K562 (cell line): ENCODE measurements around the gene KRTAP27-1. TPM values are rescaled to one million over a fixed set of nuclear protein-coding genes. Genes with fewer than 3 reads are reported as not detected.
A peak's percentile ranks its signal among the peaks of the same experiment; 100 is the strongest.

ENCODE experiments used
- ATAC-seq: fragments of 200-7000 bp; cut with Tn5 transposase; 3 replicates; pipeline ENCODE4 v1.9.1; 2020; ENCODE audit warnings: moderate library complexity
- BruUV-seq: library from RNA; stranded (reverse); fragments of 400-500 nt; replicated peaks from 2 replicates; lab custom pipeline; 2021; lab: Mats Ljungman, UMichigan
- CTCF ChIA-PET: fragments of 300-600 bp; formaldehyde crosslinking; extraction: SDS; loops from one replicate; lab custom pipeline; 2021; ENCODE audit warnings: low intra/inter-chr PET ratio; lab: Yijun Ruan, JAX
- POLR2A ChIA-PET: fragments of 300-600, 350-650 bp; sonication (Branson Sonifier 250); formaldehyde crosslinking; extraction: SDS; loops from one replicate; lab custom pipeline; 2021; ENCODE audit warnings: antibody characterized with exemption, inconsistent platforms; lab: Yijun Ruan, JAX
- DNase-seq, 4 experiments: peaks; one replicate each; pipeline versions ENCODE4 v3.0.0 to v3.0.0-alpha.2; 2011 to 2018; ENCODE audit warnings: low spot score in 3 of 4, mixed read lengths in 3 of 4; ENCODE audit errors: extremely low read depth in 1 of 4
- FAIRE-seq: peaks from 2 replicates; lab custom pipeline; 2011; peaks lifted over from hg19 to GRCh38; lab: Jason Lieb, UNC
- H2AFZ ChIP-seq: 2 replicates; pipeline ENCODE4 v1.6.0; 2011; ENCODE audit warnings: low read depth, low read length, control low read depth, inconsistent platforms
- H3K27ac ChIP-seq: fragments of 200-600 bp; 3 replicates; pipeline ENCODE4 v1.8.0; 2011; ENCODE audit warnings: low read depth, mild to moderate bottlenecking, control low read depth, inconsistent platforms, low read length, moderate library complexity, mixed read lengths; ENCODE audit errors: extremely low read depth
- H3K27me3 ChIP-seq, 2 experiments: fragments of 300-600 bp in 1 of 2; 2 replicates in 1 of 2; 3 replicates in 1 of 2; pipeline versions ENCODE4 v1.6.0 to v1.8.0; 2011; ENCODE audit warnings: inconsistent platforms in 2 of 2, low read length in 2 of 2, mild to moderate bottlenecking in 1 of 2, mixed read lengths in 1 of 2, moderate library complexity in 1 of 2; ENCODE audit not compliant: control insufficient read depth in 2 of 2, insufficient read depth in 2 of 2
- H3K36me3 ChIP-seq: fragments of 300-600 bp; 3 replicates; pipeline ENCODE4 v1.8.0; 2011; ENCODE audit warnings: mild to moderate bottlenecking, low read length, inconsistent platforms; ENCODE audit not compliant: control insufficient read depth, insufficient read depth
- H3K4me1 ChIP-seq, 2 experiments: fragments of 200-600 bp in 1 of 2; replicated peaks in 1 of 2; 2 replicates in 1 of 2; 3 replicates in 1 of 2; pipeline versions ENCODE4 v1.5.1 to v1.8.0; 2011; ENCODE audit warnings: inconsistent platforms in 2 of 2, low read length in 2 of 2, mild to moderate bottlenecking in 1 of 2, mixed read lengths in 1 of 2, moderate library complexity in 1 of 2; ENCODE audit not compliant: control insufficient read depth in 2 of 2, insufficient read depth in 2 of 2
- H3K4me2 ChIP-seq: 2 replicates; pipeline ENCODE4 v1.6.1; 2011; ENCODE audit warnings: low read length, control low read depth, inconsistent platforms, mixed read lengths; ENCODE audit not compliant: insufficient read depth
- H3K4me3 ChIP-seq: fragments of 200-600 bp; sonication (generic), shearing (Covaris generic); 2 replicates; pipeline ENCODE4 v1.5.1; 2016; ENCODE audit warnings: control low read depth, inconsistent platforms
- H3K79me2 ChIP-seq: fragments of 200-600 bp; 3 replicates; pipeline ENCODE4 v1.8.0; 2011; ENCODE audit warnings: low read length, inconsistent platforms; ENCODE audit not compliant: control insufficient read depth, insufficient read depth
- H3K9ac ChIP-seq, 2 experiments: 2 replicates each; pipeline versions ENCODE4 v1.6.0 to v1.6.1; 2011; ENCODE audit warnings: low read depth in 2 of 2, low read length in 2 of 2, control low read depth in 1 of 2, inconsistent platforms in 1 of 2, mild to moderate bottlenecking in 1 of 2, mixed read lengths in 1 of 2; ENCODE audit not compliant: insufficient read depth in 1 of 2
- H3K9me1 ChIP-seq: one replicate; pipeline ENCODE4 v1.6.0; 2011; ENCODE audit warnings: inconsistent platforms, mild to moderate bottlenecking, low read length, moderate library complexity; ENCODE audit not compliant: control insufficient read depth, insufficient read depth
- H3K9me3 ChIP-seq: replicated peaks from 2 replicates; pipeline ENCODE4 v1.5.1; 2011; ENCODE audit warnings: low read depth, low read length, inconsistent platforms; ENCODE audit not compliant: control insufficient read depth, insufficient read depth
- H4K20me1 ChIP-seq: replicated peaks from 2 replicates; pipeline ENCODE4 v1.6.1; 2011; ENCODE audit warnings: low read length, inconsistent platforms, mixed read lengths; ENCODE audit not compliant: control insufficient read depth, insufficient read depth
- CBFA2T2 ChIP-seq: fragments of 450-650 bp; conservative IDR thresholded peaks from 2 replicates; pipeline ENCODE4 v1.6.1; 2017; ENCODE audit warnings: mild to moderate bottlenecking
- CHD1 ChIP-seq: fragments of 200-600 bp; sonication (generic); IDR thresholded peaks from one replicate; pipeline ENCODE4 v1.6.1; 2012; ENCODE audit warnings: mild to moderate bottlenecking, moderate library complexity, low read length, inconsistent platforms
- CTCF ChIP-seq, 3 experiments: IDR thresholded peaks in 2 of 3; conservative IDR thresholded peaks in 1 of 3; 2 replicates each; pipeline ENCODE4 v1.5.1; 2011 to 2012; ENCODE audit warnings: low read length in 3 of 3, mild to moderate bottlenecking in 3 of 3, control low read depth in 2 of 3, improper control_type of control experiment in 1 of 3, inconsistent platforms in 1 of 3, low read depth in 1 of 3, mixed read lengths in 1 of 3, moderate library complexity in 1 of 3; ENCODE audit not compliant: insufficient read depth in 2 of 3
- MCM7 ChIP-seq, 2 experiments: fragments of 450-650 bp; IDR thresholded peaks; 2 replicates each; pipeline ENCODE4 v1.6.1; 2016 to 2018
- MECOM ChIP-seq: fragments of 250-450 bp; sonication (Bioruptor Pico); IDR thresholded peaks from 2 replicates; pipeline ENCODE4 v1.8.0; 2022; ENCODE audit warnings: inconsistent platforms
- MED1 ChIP-seq: sonication (generic); formaldehyde crosslinking; IDR thresholded peaks from 2 replicates; pipeline ENCODE4 v1.8.1; 2023; ENCODE audit warnings: missing genetic modification reagents, borderline replicate concordance
- SMC3 ChIP-seq: conservative IDR thresholded peaks from 2 replicates; pipeline ENCODE4 v1.6.1; 2011; ENCODE audit warnings: low read depth, low read length, improper control_type of control experiment; ENCODE audit not compliant: insufficient read depth
- WHSC1 ChIP-seq: IDR thresholded peaks from one replicate; pipeline ENCODE4 v1.6.1; 2012; ENCODE audit warnings: low read length, control low read depth, inconsistent platforms
- ZBTB33 ChIP-seq: sonication (generic); formaldehyde crosslinking; IDR thresholded peaks from 2 replicates; pipeline ENCODE4 v1.8.1; 2023; ENCODE audit warnings: mild to moderate bottlenecking, missing genetic modification reagents
- ZMIZ1 ChIP-seq, 2 experiments: fragments of 150-350 bp in 1 of 2; IDR thresholded peaks; 2 replicates each; pipeline ENCODE4 v1.6.1; 2012 to 2016; ENCODE audit warnings: low read depth in 2 of 2, low read length in 2 of 2, mild to moderate bottlenecking in 1 of 2, moderate library complexity in 1 of 2
- ZNF134 ChIP-seq: fragments of 250-450 bp; sonication (Bioruptor Pico); conservative IDR thresholded peaks from 2 replicates; pipeline ENCODE4 v1.4.0; 2020
- ZNF384 ChIP-seq: IDR thresholded peaks from 2 replicates; pipeline ENCODE4 v1.6.1; 2012; ENCODE audit warnings: low read depth, low read length, improper control_type of control experiment
- ZNF41 ChIP-seq: fragments of 250-450 bp; sonication (Bioruptor Pico); conservative IDR thresholded peaks from 2 replicates; pipeline ENCODE4 v1.4.0; 2020; ENCODE audit warnings: mild to moderate bottlenecking
- ZNF830 ChIP-seq: fragments of 250-450 bp; sonication (Bioruptor Pico); IDR thresholded peaks from 2 replicates; pipeline ENCODE4 v1.5.0; 2021; ENCODE audit warnings: mild to moderate bottlenecking
- WGBS: fragments of 100-300 bp; shearing (Covaris generic); methylation state at CpG from one replicate; pipeline ENCODE4 v1.1.6; 2016; ENCODE audit warnings: low coverage, mixed read lengths; ENCODE audit not compliant: insufficient coverage; ENCODE audit errors: missing lambda C conversion rate; 5-methylcytosine and 5-hydroxymethylcytosine counted together
- in situ Hi-C: fragments of 300-500 bp; cut with MboI; formaldehyde crosslinking; loops from 4 replicates; pipeline ENCODE4 v1.15.0; 2018; ENCODE audit warnings: inconsistent platforms, mixed read lengths
- intact Hi-C: fragments of 100-400 bp; cut with micrococcal nuclease; formaldehyde crosslinking; loops from 2 replicates; pipeline ENCODE4 v1.14.2; 2022
- polyA plus RNA-seq, 8 experiments: library from polyadenylated mRNA; depleted of rRNA in 4 of 8; stranded (reverse) in 5 of 8; unstranded in 3 of 8; fragments of >200 nt; fragmentation: Nextera tagmentation in 2 of 8; fragmentation: Illumina TruSeq in 1 of 8; extraction: Ambion mirVana in 2 of 8; extraction: Trizol in 1 of 8; gene quantifications; 2 replicates each; pipeline versions ENCODE4 v1.2.1 to v1.2.3, GENCODE V29; 2011 to 2014; ENCODE audit warnings: inconsistent platforms in 1 of 8, missing spikeins in 1 of 8
- total RNA-seq, 7 experiments: library from RNA; depleted of rRNA in 6 of 7; stranded (reverse); fragments of >200 nt in 6 of 7; fragmentation: Illumina TruSeq in 2 of 7; extraction: Trizol in 2 of 7; gene quantifications; 2 replicates each; pipeline versions ENCODE4 v1.2.1 to v1.2.3, GENCODE V29; 2011 to 2021; ENCODE audit warnings: low replicate concordance in 1 of 7

KRTAP27-1 gene
- total and polyA plus RNA-seq, 9 of the 15 experiments (the other 6 are each of a cell fraction or from before 2014, with no cell fraction given) = not detected

- TF ChIP-seq CTCF (IDR thresholded peaks at IDR 0.05 in 2 of 3, conservative IDR thresholded peaks at IDR 0.05 in 1 of 3; ENCODE audit: insufficient read depth in 2 of 3, low read depth in 1 of 3, low read length in 3 of 3) (peak; percentile 46 to 71 (median 69); a peak in 5 of 6 replicates), SMC3 (0 out of 2 replicates have a peak, but pooled peaks have one; percentile 22)
These were observed 3.5 kb upstream of the KRTAP27-1 start (continued) for GRCh38 chr21:30340714-30341573.

- no peaks in the 10 kb centered on the region for H4K20me1 ChIP-seq
- no peaks in the 10 kb centered on the region for H3K9me1 ChIP-seq
- no TSS peak for BruUV-seq
- ChIA-PET POLR2A (no interaction called here), CTCF (no interaction called here)
- H3K27ac ChIP-seq = no peak overlapping the region
- no peak for ATAC-seq
- H3K9me3 ChIP-seq = no peaks in the 10 kb centered on the region
- H2AFZ ChIP-seq = no peak overlapping the region
- H3K4me1 ChIP-seq = no peaks in the 10 kb centered on the region
- 0% methylated on average over 4 of the region's 4 CpGs for WGBS
- no peaks in the 10 kb centered on the region for H3K27me3 ChIP-seq
- intact Hi-C loops (no loop called here), in situ Hi-C loops (no loop called here)
- no peaks in the 10 kb centered on the region for H3K79me2 ChIP-seq
- no peak for FAIRE-seq
- H3K4me3 ChIP-seq = no peak overlapping the region
- H3K36me3 ChIP-seq = no peaks in the 10 kb centered on the region
- H3K4me2 ChIP-seq = no peak overlapping the region
- no peak for DNase-seq
- H3K9ac ChIP-seq = no peak overlapping the region
- TF ChIP-seq MCM7 (IDR thresholded peaks at IDR 0.05) (no peak), CHD1 (no peak), WHSC1 (no peak), ZMIZ1 (IDR thresholded peaks at IDR 0.05; ENCODE audit: low read depth in 2 of 2, low read length in 2 of 2) (no peak), ZNF41 (no peak), ZNF134 (CRISPR knock-in tag) (no peak), ZNF384 (no peak), ZBTB33 (CRISPR knock-in tag) (no peak), CBFA2T2 (no peak), MECOM (no peak), ZNF830 (CRISPR knock-in tag) (no peak), MED1 (no peak)
These were observed 1.2 kb upstream of the KRTAP27-1 start for GRCh38 chr21:30338717-30339116.
